GM12874 (cell line): Measurements from ENCODE around the gene PRDX4.

ENCODE experiments used
- CTCF ChIP-seq: IDR thresholded peaks from 2 replicates; pipeline ENCODE4 v1.5.1; 2011; ENCODE audit warnings: low read depth, mild to moderate bottlenecking, control low read depth, low read length, moderate library complexity; ENCODE audit not compliant: insufficient read depth

Gene PRDX4

GRCh38 chrX:23694606-23695005 lies 27.3 kb downstream of the PRDX4 start:
- peak; percentile 46 for TF ChIP-seq CTCF

- no peak for TF ChIP-seq CTCF
Measured at GRCh38 chrX:23699636-23700194, 32.4 kb downstream of the PRDX4 start.

- no peak for TF ChIP-seq CTCF
Measured at GRCh38 chrX:23704673-23705206, 37.4 kb downstream of the PRDX4 start.

GRCh38 chrX:23705235-23705634 lies 37.9 kb downstream of the PRDX4 start:
- TF ChIP-seq CTCF = no peak

- TF ChIP-seq CTCF = no peak
Measured at GRCh38 chrX:23720117-23720677, 52.9 kb downstream of the PRDX4 start.

GRCh38 chrX:23726191-23726590 lies 58.9 kb downstream of the PRDX4 start:
- TF ChIP-seq CTCF = no peak

GRCh38 chrX:23727206-23727605 lies 59.9 kb downstream of the PRDX4 start:
- no peak for TF ChIP-seq CTCF
